Esophagus muscularis mucosa (tissue), 3 donors: ENCODE results near the gene CIC.

Experiments
- POLR2A ChIP-seq: fragments of 450-650 bp; IDR thresholded peaks from one replicate; pipeline ENCODE4 v1.6.1; 2017; ENCODE audit warnings: antibody characterized with exemption, moderate library complexity, mild to moderate bottlenecking, low read depth
- POLR2AphosphoS5 ChIP-seq, 2 donors: sonication (generic); formaldehyde crosslinking; IDR thresholded peaks; one replicate each; pipeline ENCODE4 v1.6.1; 2017; ENCODE audit warnings: antibody characterized with exemption in 2 of 2
- TF ChIP-seq, protein P1 (sequence below), 3 experiments: fragments of 200-600 bp in 2 of 3; fragments of 450-650 bp in 1 of 3; sonication (generic) in 2 of 3; IDR thresholded peaks; one replicate each; pipeline ENCODE4 v1.5.1; 2017 to 2019; ENCODE audit warnings: antibody characterized with exemption in 3 of 3, mild to moderate bottlenecking in 2 of 3, moderate library complexity in 1 of 3

DNA sequence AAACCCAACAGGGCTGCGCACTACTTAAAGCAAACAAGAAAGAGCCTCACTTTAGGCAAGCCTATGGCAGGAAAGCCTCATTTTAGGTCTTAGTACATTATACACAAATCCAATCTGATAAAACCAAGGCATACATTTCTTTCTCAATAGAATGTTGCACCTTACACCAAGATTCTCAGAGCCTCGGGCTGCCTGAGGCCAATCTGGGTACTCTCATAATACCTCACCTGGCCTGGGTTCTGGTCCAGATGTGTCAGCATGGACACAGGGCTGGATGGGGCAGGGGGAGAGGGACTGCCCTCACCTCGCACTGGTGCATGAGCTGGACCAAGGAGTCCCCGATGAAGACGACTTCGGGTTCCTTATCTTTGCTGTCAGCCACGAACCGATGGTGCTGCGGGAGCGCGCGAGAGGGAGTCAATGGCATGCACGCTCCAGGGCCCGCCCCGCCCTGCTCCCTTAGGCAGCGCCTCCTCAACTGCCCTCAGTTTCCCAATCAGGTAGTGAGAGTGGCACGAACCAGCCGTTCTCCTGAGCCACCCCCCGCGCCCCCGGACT, 32.7 kb downstream of the CIC start, which contains the start of gene PRR19:
- TF ChIP-seq POLR2AphosphoS5 (IDR thresholded peaks at IDR 0.05) (no peak), POLR2A (no peak)
- TF ChIP-seq, protein P1, sequence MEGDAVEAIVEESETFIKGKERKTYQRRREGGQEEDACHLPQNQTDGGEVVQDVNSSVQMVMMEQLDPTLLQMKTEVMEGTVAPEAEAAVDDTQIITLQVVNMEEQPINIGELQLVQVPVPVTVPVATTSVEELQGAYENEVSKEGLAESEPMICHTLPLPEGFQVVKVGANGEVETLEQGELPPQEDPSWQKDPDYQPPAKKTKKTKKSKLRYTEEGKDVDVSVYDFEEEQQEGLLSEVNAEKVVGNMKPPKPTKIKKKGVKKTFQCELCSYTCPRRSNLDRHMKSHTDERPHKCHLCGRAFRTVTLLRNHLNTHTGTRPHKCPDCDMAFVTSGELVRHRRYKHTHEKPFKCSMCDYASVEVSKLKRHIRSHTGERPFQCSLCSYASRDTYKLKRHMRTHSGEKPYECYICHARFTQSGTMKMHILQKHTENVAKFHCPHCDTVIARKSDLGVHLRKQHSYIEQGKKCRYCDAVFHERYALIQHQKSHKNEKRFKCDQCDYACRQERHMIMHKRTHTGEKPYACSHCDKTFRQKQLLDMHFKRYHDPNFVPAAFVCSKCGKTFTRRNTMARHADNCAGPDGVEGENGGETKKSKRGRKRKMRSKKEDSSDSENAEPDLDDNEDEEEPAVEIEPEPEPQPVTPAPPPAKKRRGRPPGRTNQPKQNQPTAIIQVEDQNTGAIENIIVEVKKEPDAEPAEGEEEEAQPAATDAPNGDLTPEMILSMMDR (IDR thresholded peaks at IDR 0.05), result no peak
